HCT116 (cell line): ENCODE results near the gene FSTL4. TPM values are rescaled to one million over a fixed set of nuclear protein-coding genes. Genes with fewer than 3 reads are reported as not detected.

ENCODE experiments used
- ATAC-seq: fragments of 200-7000 bp; cut with Tn5 transposase; 2 replicates; pipeline ENCODE4 v1.9.1; 2020; ENCODE audit warnings: mild to moderate bottlenecking, moderate library complexity
- BruUV-seq: library from RNA; stranded (reverse); fragments of 400-500 nt; replicated peaks from 2 replicates; lab custom pipeline; 2021; lab: Mats Ljungman, UMichigan
- CTCF ChIA-PET: fragments of 300-600 bp; sonication (Branson Sonifier 250); formaldehyde crosslinking; loops from one replicate; lab custom pipeline; 2021; ENCODE audit warnings: antibody characterized with exemption; lab: Charles Lee
- POLR2A ChIA-PET: fragments of 300-600, 350-600 bp; sonication (Branson Sonifier 250); formaldehyde crosslinking; loops from one replicate; lab custom pipeline; 2021; ENCODE audit warnings: antibody characterized with exemption; lab: Charles Lee
- RAD21 ChIA-PET, 2 experiments: fragments of 300-600 bp; sonication (Branson Sonifier 250); formaldehyde crosslinking; loops; one replicate each; lab custom pipeline; 2023; ENCODE audit warnings: low total read pairs in 2 of 2; ENCODE audit not compliant: uncharacterized antibody in 2 of 2, unreplicated experiment in 2 of 2, low non-redundant PET in 1 of 2; lab: Charles Lee
- DNase-seq: peaks from one replicate; pipeline ENCODE4 v3.0.0-alpha.2; 2010; ENCODE audit warnings: low read depth, low spot score
- H2AFZ ChIP-seq: fragments of 200-600 bp; shearing (Covaris generic), sonication (generic); 2 replicates; pipeline ENCODE4 v1.6.1; 2017; ENCODE audit warnings: low read depth, mixed run types, mixed read lengths, antibody characterized with exemption, low read length; ENCODE audit not compliant: poor library complexity, severe bottlenecking
- H3K27ac ChIP-seq: 2 replicates; pipeline ENCODE4 v1.5.1; 2012; ENCODE audit warnings: low read depth, low read length
- H3K27me3 ChIP-seq: fragments of 200-600 bp; sonication (generic); 2 replicates; pipeline ENCODE4 v1.6.1; 2016; ENCODE audit warnings: mixed run types, low read length, mixed read lengths; ENCODE audit not compliant: insufficient read depth
- H3K36me3 ChIP-seq, 2 experiments: fragments of 200-500 bp in 1 of 2; fragments of 200-600 bp in 1 of 2; sonication (Bioruptor generic) in 1 of 2; sonication (generic) in 1 of 2; 2 replicates each; pipeline versions ENCODE4 v1.5.1 to v1.6.1; 2014 to 2016; ENCODE audit warnings: low read length in 2 of 2, inconsistent platforms in 1 of 2, mixed read lengths in 1 of 2, mixed run types in 1 of 2; ENCODE audit not compliant: insufficient read depth in 2 of 2, control insufficient read depth in 1 of 2
- H3K4me1 ChIP-seq, 2 experiments: fragments of 200-600 bp in 1 of 2; sonication (generic) in 1 of 2; 2 replicates each; pipeline versions ENCODE4 v1.5.1 to v1.6.1; 2012 to 2017; ENCODE audit warnings: low read length in 2 of 2, inconsistent platforms in 1 of 2, mild to moderate bottlenecking in 1 of 2, mixed read lengths in 1 of 2, mixed run types in 1 of 2, moderate library complexity in 1 of 2; ENCODE audit not compliant: insufficient read depth in 2 of 2, control insufficient read depth in 1 of 2
- H3K4me2 ChIP-seq: fragments of 200-600 bp; sonication (generic); 2 replicates; pipeline ENCODE4 v1.6.1; 2017; ENCODE audit warnings: mixed run types, low read length, mixed read lengths
- H3K4me3 ChIP-seq, 2 experiments: fragments of 200-600 bp in 1 of 2; sonication (generic) in 1 of 2; replicated peaks in 1 of 2; 2 replicates each; pipeline ENCODE4 v1.5.1; 2011 to 2016; ENCODE audit warnings: low read length in 2 of 2, control low read depth in 1 of 2, low read depth in 1 of 2, mild to moderate bottlenecking in 1 of 2, mixed read lengths in 1 of 2, mixed run types in 1 of 2
- H3K79me2 ChIP-seq: fragments of 200-600 bp; sonication (generic); 2 replicates; pipeline ENCODE4 v1.6.1; 2017; ENCODE audit warnings: mild to moderate bottlenecking, mixed run types, low read length, moderate library complexity, mixed read lengths; ENCODE audit not compliant: insufficient read depth
- H3K9ac ChIP-seq: fragments of 200-600 bp; sonication (generic); 2 replicates; pipeline ENCODE4 v1.6.1; 2016; ENCODE audit warnings: low read length, mixed read lengths
- H3K9me2 ChIP-seq: fragments of 200-600 bp; sonication (generic), shearing (Covaris generic); 2 replicates; pipeline ENCODE4 v1.6.1; 2017; ENCODE audit warnings: mixed run types, mild to moderate bottlenecking, moderate library complexity; ENCODE audit not compliant: insufficient read depth
- H3K9me3 ChIP-seq, 2 experiments: fragments of 200-500 bp in 1 of 2; fragments of 200-600 bp in 1 of 2; sonication (Bioruptor generic) in 1 of 2; sonication (generic) in 1 of 2; 2 replicates each; pipeline ENCODE4 v1.6.1; 2014 to 2017; ENCODE audit warnings: low read length in 2 of 2, mixed read lengths in 2 of 2, inconsistent platforms in 1 of 2, low read depth in 1 of 2, mild to moderate bottlenecking in 1 of 2, mixed run types in 1 of 2, moderate library complexity in 1 of 2; ENCODE audit not compliant: control insufficient read depth in 1 of 2, insufficient read depth in 1 of 2
- H4K20me1 ChIP-seq: fragments of 200-600 bp; sonication (generic), shearing (Covaris generic); 2 replicates; pipeline ENCODE4 v1.6.1; 2017; ENCODE audit warnings: mixed run types, mild to moderate bottlenecking, moderate library complexity; ENCODE audit not compliant: insufficient read depth
- CBX3 ChIP-seq: IDR thresholded peaks from 2 replicates; pipeline ENCODE4 v1.6.1; 2012; ENCODE audit warnings: low read depth
- CTCF ChIP-seq, 3 experiments: fragments of 200-600 bp in 1 of 3; sonication (generic) in 1 of 3; IDR thresholded peaks in 2 of 3; conservative IDR thresholded peaks in 1 of 3; 2 replicates each; pipeline ENCODE4 v1.5.1; 2012 to 2017; ENCODE audit warnings: low read depth in 2 of 3, low read length in 2 of 3, antibody characterized with exemption in 1 of 3, borderline replicate concordance in 1 of 3, control low read depth in 1 of 3, mild to moderate bottlenecking in 1 of 3, mixed read lengths in 1 of 3, mixed run types in 1 of 3, moderate library complexity in 1 of 3; ENCODE audit not compliant: insufficient read depth in 1 of 3
- EGR1 ChIP-seq: IDR thresholded peaks from 2 replicates; pipeline ENCODE4 v1.6.1; 2012; ENCODE audit warnings: low read depth
- EZH2 ChIP-seq: fragments of 200-600 bp; sonication (generic); IDR thresholded peaks from 2 replicates; pipeline ENCODE4 v1.6.1; 2017; ENCODE audit warnings: antibody characterized with exemption, mixed run types
- EZH2phosphoT487 ChIP-seq: fragments of 200-600 bp; IDR thresholded peaks from 2 replicates; pipeline ENCODE4 v1.6.1; 2018; ENCODE audit warnings: antibody characterized with exemption, borderline replicate concordance
- FOSL1 ChIP-seq: IDR thresholded peaks from 2 replicates; pipeline ENCODE4 v1.6.1; 2012; ENCODE audit warnings: low read depth
- MAX ChIP-seq: IDR thresholded peaks from 2 replicates; pipeline ENCODE4 v1.6.1; 2012
- SIN3A ChIP-seq: IDR thresholded peaks from 2 replicates; pipeline ENCODE4 v1.6.1; 2012; ENCODE audit warnings: low read depth
- SP1 ChIP-seq: IDR thresholded peaks from 2 replicates; pipeline ENCODE4 v1.6.1; 2012; ENCODE audit warnings: low read depth
- TCF7L2 ChIP-seq: IDR thresholded peaks from 2 replicates; pipeline ENCODE4 v1.7.0; 2011; ENCODE audit warnings: borderline replicate concordance, inconsistent platforms; ENCODE audit not compliant: insufficient read depth, insufficient read length; ENCODE audit errors: extremely low read depth
- YY1 ChIP-seq: IDR thresholded peaks from 2 replicates; pipeline ENCODE4 v1.6.1; 2011; ENCODE audit warnings: low read length, low read depth, moderate library complexity, mild to moderate bottlenecking; ENCODE audit not compliant: insufficient replicate concordance; ENCODE audit errors: extremely low read depth
- ZBTB33 ChIP-seq: IDR thresholded peaks from 2 replicates; pipeline ENCODE4 v1.6.1; 2011; ENCODE audit warnings: mild to moderate bottlenecking, low read length, moderate library complexity; ENCODE audit not compliant: insufficient replicate concordance; ENCODE audit errors: extremely low read depth
- ZNF274 ChIP-seq: fragments of 200-500 bp; sonication (Bioruptor generic); IDR thresholded peaks from 2 replicates; pipeline ENCODE4 v1.6.1; 2014; ENCODE audit warnings: mild to moderate bottlenecking, low read depth, low read length, inconsistent platforms
- intact Hi-C: fragments of 100-400 bp; cut with micrococcal nuclease; formaldehyde crosslinking; loops from 2 replicates; pipeline ENCODE4 v1.10.0; 2022
- total RNA-seq: library from RNA; stranded (reverse); gene quantifications from one replicate; pipeline ENCODE4 v1.2.1, GENCODE V29; 2021; ENCODE audit not compliant: unreplicated experiment

The FSTL4 gene
- total RNA-seq, 1 experiment from 2014 or later, result 0.37 TPM

GRCh38 chr5:133624316-133624715 is 12.0 kb upstream of the FSTL4 start:
- H2AFZ ChIP-seq, result no peak overlapping the region
- ChIA-PET POLR2A (no interaction called here), RAD21 (no interaction called here), CTCF (no interaction called here)
- no peak for DNase-seq
- intact Hi-C loops, result no loop called here
- H4K20me1 ChIP-seq, result no peaks in the 10 kb centered on the region
- no peaks in the 10 kb centered on the region for H3K79me2 ChIP-seq
- H3K27me3 ChIP-seq, result peaks cover 26% of the 10 kb centered on the region
- TF ChIP-seq EZH2phosphoT487, result no peak
- no peak for TF ChIP-seq ZBTB33
- no peak for TF ChIP-seq ZNF274
- TF ChIP-seq CTCF (IDR thresholded peaks at IDR 0.05 in 2 of 3, conservative IDR thresholded peaks at IDR 0.05 in 1 of 3; ENCODE audit: borderline replicate concordance in 1 of 3, insufficient read depth in 1 of 3, low read depth in 2 of 3, low read length in 2 of 3), result no peak
- TF ChIP-seq EZH2, result no peak
- TF ChIP-seq SP1, result no peak
- no peak for TF ChIP-seq MAX
- no peak for TF ChIP-seq SIN3A
- TF ChIP-seq FOSL1, result no peak
- no peak for TF ChIP-seq YY1
- no peak for TF ChIP-seq TCF7L2
- no peak for TF ChIP-seq EGR1
- no peak for TF ChIP-seq CBX3
- no peak overlapping the region for H3K9ac ChIP-seq
- H3K9me2 ChIP-seq, result no peaks in the 10 kb centered on the region; the same call in 1 of the 2 replicates
- no peaks in the 10 kb centered on the region for H3K9me3 ChIP-seq
- BruUV-seq, result no TSS peak
- no peaks in the 10 kb centered on the region for H3K4me1 ChIP-seq
- H3K4me3 ChIP-seq, result no peak overlapping the region
- H3K27ac ChIP-seq, result no peak overlapping the region
- H3K4me2 ChIP-seq, result no peak overlapping the region
- no peaks in the 10 kb centered on the region for H3K36me3 ChIP-seq
- no peak for ATAC-seq
